ENCODE measurements around the gene FPGS. TPM values are rescaled to one million over a fixed set of nuclear protein-coding genes. Genes with fewer than 3 reads are reported as not detected.
"Not testable (repeated sequence)": the region's sequence is repeated elsewhere in the genome, so short reads cannot be mapped to it uniquely, and the experiment has no call there.

The FPGS gene
- total RNA-seq, 1 donor from 2014 or later: 104 TPM

- peak; percentile 97 for DNase-seq (ENCODE audit: low read depth, low spot score)
These were observed 31.6 kb upstream of the FPGS start for GRCh38 chr9:127770905-127771569.

- no peak for DNase-seq (ENCODE audit: low read depth, low spot score)
These were observed 31.0 kb upstream of the FPGS start for GRCh38 chr9:127771570-127772189.

- DNase-seq (ENCODE audit: low read depth, low spot score): no peak
These were observed 30.1 kb upstream of the FPGS start for GRCh38 chr9:127772603-127773002.

GRCh38 chr9:127773272-127773671 is 29.4 kb upstream of the FPGS start:
- no peak for DNase-seq (ENCODE audit: low read depth, low spot score)

- no peak for DNase-seq (ENCODE audit: low read depth, low spot score)
These were observed 28.7 kb upstream of the FPGS start for GRCh38 chr9:127773981-127774380.

GRCh38 chr9:127776195-127776923 is 26.3 kb upstream of the FPGS start:
- DNase-seq (ENCODE audit: low read depth, low spot score): no peak

GRCh38 chr9:127776924-127777289 is 25.8 kb upstream of the FPGS start:
- no peak for DNase-seq (ENCODE audit: low read depth, low spot score)

- no peak for DNase-seq (ENCODE audit: low read depth, low spot score)
These were observed 25.2 kb upstream of the FPGS start for GRCh38 chr9:127777368-127777980.

- DNase-seq (ENCODE audit: low read depth, low spot score): no peak
These were observed 24.2 kb upstream of the FPGS start, which contains the start of gene SH2D3C for GRCh38 chr9:127778280-127779135. SH2D3C (minus strand) TSS chr9:127778666; CDS start chr9:127778627, 39 bp downstream.

GRCh38 chr9:127779136-127779981 is 23.3 kb upstream of the FPGS start:
- DNase-seq (ENCODE audit: low read depth, low spot score): no peak

GRCh38 chr9:127780126-127780885 is 22.4 kb upstream of the FPGS start:
- DNase-seq (ENCODE audit: low read depth, low spot score): no peak

- DNase-seq (ENCODE audit: low read depth, low spot score): not testable (repeated sequence)
These were observed 21.8 kb upstream of the FPGS start for GRCh38 chr9:127780909-127781308.

GRCh38 chr9:127781806-127782205 is 20.9 kb upstream of the FPGS start:
- no peak for DNase-seq (ENCODE audit: low read depth, low spot score)

GRCh38 chr9:127783111-127784008 is 19.3 kb upstream of the FPGS start:
- DNase-seq (ENCODE audit: low read depth, low spot score): no peak

- no peak for DNase-seq (ENCODE audit: low read depth, low spot score)
These were observed 17.4 kb upstream of the FPGS start for GRCh38 chr9:127785023-127785932.

GRCh38 chr9:127785933-127786772 is 16.5 kb upstream of the FPGS start, which contains the start of gene CDK9:
CDK9 (plus strand) TSS chr9:127786034; CDS start chr9:127786149, 115 bp downstream.
- peak; percentile 68 for DNase-seq (ENCODE audit: low read depth, low spot score)
